ENCODE measurements around the gene FAM228B. TPM values are rescaled to one million over a fixed set of nuclear protein-coding genes. Genes with fewer than 3 reads are reported as not detected.

Gene FAM228B
- total and polyA plus RNA-seq, 2 donors (not counting 1 experiment from before 2014, with no cell fraction given) = 11.9 to 13.1 TPM

GRCh38 chr2:24084386-24085199, 38.7 kb upstream of the FAM228B start, which contains the start of gene TP53I3:
TP53I3 (minus strand) TSS chr2:24084834; CDS start chr2:24084326, 508 bp downstream.
- H2AFZ ChIP-seq (ENCODE audit: low read length) = peak within 1 kb of the TSS; percentile 98
- H3K27ac ChIP-seq (ENCODE audit: insufficient read depth, low read length) = peak within 1 kb of the TSS; percentile 82
- H3K4me2 ChIP-seq (ENCODE audit: extremely low read depth, insufficient read depth, low read length) = peak within 1 kb of the TSS; percentile 97
- peak; percentile 89 for DNase-seq (ENCODE audit: low read depth in 2 of 2)
- H3K27me3 ChIP-seq (ENCODE audit: control insufficient read depth, insufficient read depth, low read length) = no peaks in the 10 kb centered on the region
- H3K79me2 ChIP-seq (ENCODE audit: control insufficient read depth, insufficient read depth, low read length) = peaks cover 2% of the 10 kb centered on the region
- H4K20me1 ChIP-seq (ENCODE audit: control insufficient read depth, extremely low read depth, insufficient read depth, low read length) = no peaks in the 10 kb centered on the region
- peaks cover 10% of the 10 kb centered on the region for H3K4me1 ChIP-seq (ENCODE audit: control insufficient read depth, extremely low read depth, insufficient read depth, low read length)
- TF ChIP-seq, protein P1, sequence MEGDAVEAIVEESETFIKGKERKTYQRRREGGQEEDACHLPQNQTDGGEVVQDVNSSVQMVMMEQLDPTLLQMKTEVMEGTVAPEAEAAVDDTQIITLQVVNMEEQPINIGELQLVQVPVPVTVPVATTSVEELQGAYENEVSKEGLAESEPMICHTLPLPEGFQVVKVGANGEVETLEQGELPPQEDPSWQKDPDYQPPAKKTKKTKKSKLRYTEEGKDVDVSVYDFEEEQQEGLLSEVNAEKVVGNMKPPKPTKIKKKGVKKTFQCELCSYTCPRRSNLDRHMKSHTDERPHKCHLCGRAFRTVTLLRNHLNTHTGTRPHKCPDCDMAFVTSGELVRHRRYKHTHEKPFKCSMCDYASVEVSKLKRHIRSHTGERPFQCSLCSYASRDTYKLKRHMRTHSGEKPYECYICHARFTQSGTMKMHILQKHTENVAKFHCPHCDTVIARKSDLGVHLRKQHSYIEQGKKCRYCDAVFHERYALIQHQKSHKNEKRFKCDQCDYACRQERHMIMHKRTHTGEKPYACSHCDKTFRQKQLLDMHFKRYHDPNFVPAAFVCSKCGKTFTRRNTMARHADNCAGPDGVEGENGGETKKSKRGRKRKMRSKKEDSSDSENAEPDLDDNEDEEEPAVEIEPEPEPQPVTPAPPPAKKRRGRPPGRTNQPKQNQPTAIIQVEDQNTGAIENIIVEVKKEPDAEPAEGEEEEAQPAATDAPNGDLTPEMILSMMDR (conservative IDR thresholded peaks at IDR 0.05 in 1 of 2, IDR thresholded peaks at IDR 0.05 in 1 of 2; ENCODE audit: low read depth in 1 of 2, low read length in 2 of 2) = peak; percentile 58 to 67
- TF ChIP-seq EZH2 (IDR thresholded peaks at IDR 0.05; ENCODE audit: low read length, missing control alignments) = no peak
- peaks cover 4% of the 10 kb centered on the region for H3K36me3 ChIP-seq (ENCODE audit: control insufficient read depth, insufficient read depth, low read length)
- H3K4me3 ChIP-seq (replicated peaks in 1 of 4; ENCODE audit: control extremely low read depth in 1 of 4, insufficient read depth in 1 of 4, low read depth in 3 of 4, low read length in 4 of 4) = peak within 1 kb of the TSS; percentile 75 to 94 (median 85)
- peak within 1 kb of the TSS; percentile 71 for H3K9ac ChIP-seq (ENCODE audit: insufficient read depth, low read length)
- no peaks in the 10 kb centered on the region for H3K9me3 ChIP-seq (ENCODE audit: control insufficient read depth, insufficient read depth, low read depth, low read length)

GRCh38 chr2:24085200-24085489, 38.1 kb upstream of the FAM228B start:
- peak overlapping the region; percentile 82 for H3K27ac ChIP-seq (ENCODE audit: insufficient read depth, low read length)
- no peak for DNase-seq (ENCODE audit: low read depth in 2 of 2)
- H3K36me3 ChIP-seq (ENCODE audit: control insufficient read depth, insufficient read depth, low read length) = peaks cover 4% of the 10 kb centered on the region
- H3K27me3 ChIP-seq (ENCODE audit: control insufficient read depth, insufficient read depth, low read length) = no peaks in the 10 kb centered on the region
- peaks cover 10% of the 10 kb centered on the region for H3K4me1 ChIP-seq (ENCODE audit: control insufficient read depth, extremely low read depth, insufficient read depth, low read length)
- peak overlapping the region; percentile 75 to 94 (median 85) for H3K4me3 ChIP-seq (replicated peaks in 1 of 4; ENCODE audit: control extremely low read depth in 1 of 4, insufficient read depth in 1 of 4, low read depth in 3 of 4, low read length in 4 of 4)
- H2AFZ ChIP-seq (ENCODE audit: low read length) = peak overlapping the region; percentile 98
- peak overlapping the region; percentile 71 for H3K9ac ChIP-seq (ENCODE audit: insufficient read depth, low read length)
- no peaks in the 10 kb centered on the region for H3K9me3 ChIP-seq (ENCODE audit: control insufficient read depth, insufficient read depth, low read depth, low read length)
- peak overlapping the region; percentile 97 for H3K4me2 ChIP-seq (ENCODE audit: extremely low read depth, insufficient read depth, low read length)
- TF ChIP-seq EZH2 (IDR thresholded peaks at IDR 0.05; ENCODE audit: low read length, missing control alignments) = no peak
- TF ChIP-seq, protein P1 (conservative IDR thresholded peaks at IDR 0.05 in 1 of 2, IDR thresholded peaks at IDR 0.05 in 1 of 2; ENCODE audit: low read depth in 1 of 2, low read length in 2 of 2) = no peak
- H3K79me2 ChIP-seq (ENCODE audit: control insufficient read depth, insufficient read depth, low read length) = peaks cover 2% of the 10 kb centered on the region
- no peaks in the 10 kb centered on the region for H4K20me1 ChIP-seq (ENCODE audit: control insufficient read depth, extremely low read depth, insufficient read depth, low read length)

GRCh38 chr2:24086241-24086640, 37.0 kb upstream of the FAM228B start:
- peaks cover 2% of the 10 kb centered on the region for H3K79me2 ChIP-seq (ENCODE audit: control insufficient read depth, insufficient read depth, low read length)
- no peaks in the 10 kb centered on the region for H4K20me1 ChIP-seq (ENCODE audit: control insufficient read depth, extremely low read depth, insufficient read depth, low read length)
- H3K27me3 ChIP-seq (ENCODE audit: control insufficient read depth, insufficient read depth, low read length) = no peaks in the 10 kb centered on the region
- H3K27ac ChIP-seq (ENCODE audit: insufficient read depth, low read length) = no peak overlapping the region
- no peak overlapping the region for H3K4me3 ChIP-seq (replicated peaks in 1 of 4; ENCODE audit: control extremely low read depth in 1 of 4, insufficient read depth in 1 of 4, low read depth in 3 of 4, low read length in 4 of 4)
- no peak for DNase-seq (ENCODE audit: low read depth in 2 of 2)
- peaks cover 9% of the 10 kb centered on the region for H3K4me1 ChIP-seq (ENCODE audit: control insufficient read depth, extremely low read depth, insufficient read depth, low read length)
- H2AFZ ChIP-seq (ENCODE audit: low read length) = no peak overlapping the region
- H3K4me2 ChIP-seq (ENCODE audit: extremely low read depth, insufficient read depth, low read length) = no peak overlapping the region
- H3K9me3 ChIP-seq (ENCODE audit: control insufficient read depth, insufficient read depth, low read depth, low read length) = no peaks in the 10 kb centered on the region
- no peak for TF ChIP-seq EZH2 (IDR thresholded peaks at IDR 0.05; ENCODE audit: low read length, missing control alignments)
- TF ChIP-seq, protein P1 (conservative IDR thresholded peaks at IDR 0.05 in 1 of 2, IDR thresholded peaks at IDR 0.05 in 1 of 2; ENCODE audit: low read depth in 1 of 2, low read length in 2 of 2) = no peak
- peaks cover 2% of the 10 kb centered on the region for H3K36me3 ChIP-seq (ENCODE audit: control insufficient read depth, insufficient read depth, low read length)
- H3K9ac ChIP-seq (ENCODE audit: insufficient read depth, low read length) = no peak overlapping the region

All from fibroblast of lung (primary cell).